IMR-90 (cell line): ENCODE measurements around the gene H2BK1. TPM values are rescaled to one million over a fixed set of nuclear protein-coding genes. Genes with fewer than 3 reads are reported as not detected.
A peak's percentile ranks its signal among the peaks of the same experiment; 100 is the strongest.

ENCODE experiments used
- ATAC-seq: fragments of 200-7000 bp; cut with Tn5 transposase; 2 replicates; pipeline ENCODE4 v1.9.1; 2020; ENCODE audit warnings: low read depth, mild to moderate bottlenecking, moderate library complexity
- BruUV-seq: library from RNA; stranded (reverse); fragments of 400-500 nt; replicated peaks from 2 replicates; lab custom pipeline; 2021; lab: Mats Ljungman, UMichigan
- CTCF ChIA-PET: fragments of 300-600 bp; formaldehyde crosslinking; extraction: SDS; loops from one replicate; lab custom pipeline; 2021; ENCODE audit warnings: antibody characterized with exemption; lab: Yijun Ruan, JAX
- POLR2A ChIA-PET: fragments of 300-600 bp; sonication (Branson Sonifier 250); formaldehyde crosslinking; loops from one replicate; lab custom pipeline; 2022; ENCODE audit warnings: antibody characterized with exemption; ENCODE audit not compliant: unreplicated experiment; lab: Charles Lee
- DNase-seq: peaks from one replicate; pipeline ENCODE4 v3.0.0; 2013
- H2AFZ ChIP-seq: replicated peaks from 2 replicates; pipeline ENCODE3; 2013; ENCODE audit warnings: low read length, mild to moderate bottlenecking; ENCODE audit not compliant: poor library complexity
- H2AK5ac ChIP-seq: 2 replicates; pipeline ENCODE4 v1.6.1; 2013; ENCODE audit warnings: low read depth, low read length, inconsistent platforms
- H2AK9ac ChIP-seq: replicated peaks from 2 replicates; pipeline ENCODE3; 2013; ENCODE audit warnings: mild to moderate bottlenecking, low read depth, low read length, moderate library complexity; ENCODE audit not compliant: poor library complexity
- H2BK120ac ChIP-seq: 2 replicates; pipeline ENCODE4 v1.6.1; 2013; ENCODE audit warnings: low read depth, low read length, inconsistent platforms
- H2BK15ac ChIP-seq: 3 replicates; pipeline ENCODE4 v1.6.1; 2013; ENCODE audit warnings: low read depth, low read length, inconsistent platforms
- H2BK20ac ChIP-seq: 2 replicates; pipeline ENCODE4 v1.6.1; 2013; ENCODE audit warnings: low read depth, mild to moderate bottlenecking, inconsistent platforms, low read length, moderate library complexity
- H2BK5ac ChIP-seq: 2 replicates; pipeline ENCODE4 v1.6.1; 2013; ENCODE audit warnings: mild to moderate bottlenecking, low read depth, low read length, inconsistent platforms; ENCODE audit not compliant: poor library complexity, severe bottlenecking
- H3K14ac ChIP-seq: replicated peaks from 2 replicates; pipeline ENCODE4 v1.6.1; 2013; ENCODE audit warnings: low read depth, low read length, inconsistent platforms
- H3K18ac ChIP-seq: 2 replicates; pipeline ENCODE4 v1.6.1; 2013; ENCODE audit warnings: low read depth, low read length, control low read depth
- H3K23ac ChIP-seq: 2 replicates; pipeline ENCODE4 v1.6.1; 2013; ENCODE audit warnings: low read depth, low read length, inconsistent platforms
- H3K27ac ChIP-seq: 2 replicates; pipeline ENCODE4 v1.5.1; 2013; ENCODE audit warnings: mild to moderate bottlenecking, control low read depth, low read length; ENCODE audit not compliant: insufficient read depth
- H3K27me3 ChIP-seq: 2 replicates; pipeline ENCODE4 v1.6.1; 2013; ENCODE audit warnings: low read length; ENCODE audit not compliant: control insufficient read depth, insufficient read depth
- H3K36me3 ChIP-seq: 2 replicates; pipeline ENCODE4 v1.6.1; 2013; ENCODE audit warnings: low read length, mixed read lengths; ENCODE audit not compliant: control insufficient read depth, insufficient read depth
- H3K4ac ChIP-seq: 2 replicates; pipeline ENCODE4 v1.6.1; 2013; ENCODE audit warnings: low read depth, low read length, inconsistent platforms
- H3K4me1 ChIP-seq: 2 replicates; pipeline ENCODE4 v1.6.1; 2013; ENCODE audit warnings: low read length, mixed read lengths; ENCODE audit not compliant: control insufficient read depth, insufficient read depth
- H3K4me2 ChIP-seq: 2 replicates; pipeline ENCODE4 v1.6.1; 2013; ENCODE audit warnings: low read depth, mild to moderate bottlenecking, control low read depth, low read length, moderate library complexity
- H3K4me3 ChIP-seq: 2 replicates; pipeline ENCODE4 v1.5.1; 2013; ENCODE audit warnings: low read depth, mild to moderate bottlenecking, control low read depth, low read length, moderate library complexity; ENCODE audit not compliant: insufficient read depth
- H3K56ac ChIP-seq: 2 replicates; pipeline ENCODE4 v1.6.1; 2013; ENCODE audit warnings: low read length, inconsistent platforms; ENCODE audit not compliant: insufficient read depth; ENCODE audit errors: extremely low read depth
- H3K79me1 ChIP-seq, 2 experiments: 2 replicates each; pipeline ENCODE4 v1.6.1; 2013; ENCODE audit warnings: low read length in 2 of 2, inconsistent platforms in 1 of 2, low read depth in 1 of 2
- H3K9ac ChIP-seq: 2 replicates; pipeline ENCODE4 v1.6.1; 2013; ENCODE audit warnings: low read depth, low read length, control low read depth
- H3K9me1 ChIP-seq: 2 replicates; pipeline ENCODE4 v1.6.1; 2013; ENCODE audit warnings: low read length, inconsistent platforms; ENCODE audit not compliant: insufficient read depth
- H3K9me3 ChIP-seq: 2 replicates; pipeline ENCODE4 v1.6.1; 2013; ENCODE audit warnings: low read length; ENCODE audit not compliant: control insufficient read depth, insufficient read depth
- H4K20me1 ChIP-seq: 2 replicates; pipeline ENCODE4 v1.6.1; 2013; ENCODE audit warnings: low read length, inconsistent platforms; ENCODE audit not compliant: insufficient read depth
- H4K5ac ChIP-seq: 2 replicates; pipeline ENCODE4 v1.6.1; 2013; ENCODE audit warnings: mild to moderate bottlenecking, low read depth, low read length, control low read depth
- H4K8ac ChIP-seq, 2 experiments: 2 replicates each; pipeline ENCODE4 v1.6.1; 2013; ENCODE audit warnings: low read depth in 2 of 2, low read length in 2 of 2, control low read depth in 1 of 2, inconsistent platforms in 1 of 2
- H4K91ac ChIP-seq: 2 replicates; pipeline ENCODE4 v1.6.1; 2013; ENCODE audit warnings: low read depth, low read length, inconsistent platforms; ENCODE audit not compliant: insufficient read depth
- CHD1 ChIP-seq: IDR thresholded peaks from 2 replicates; pipeline ENCODE4 v1.6.1; 2012; ENCODE audit warnings: low read depth, low read length, improper control_type of control experiment
- FOS ChIP-seq: fragments of 150-350 bp; IDR thresholded peaks from 2 replicates; pipeline ENCODE4 v1.6.1; 2016; ENCODE audit warnings: low read depth, low read length
- MAFK ChIP-seq: IDR thresholded peaks from 2 replicates; pipeline ENCODE4 v1.6.1; 2012; ENCODE audit warnings: low read depth, low read length, improper control_type of control experiment
- MAZ ChIP-seq: IDR thresholded peaks from 2 replicates; pipeline ENCODE4 v1.6.1; 2012; ENCODE audit warnings: low read depth, mild to moderate bottlenecking, low read length, improper control_type of control experiment, moderate library complexity, borderline replicate concordance
- MXI1 ChIP-seq: IDR thresholded peaks from 2 replicates; pipeline ENCODE4 v1.6.1; 2012; ENCODE audit warnings: low read depth, mild to moderate bottlenecking, low read length, moderate library complexity, borderline replicate concordance
- POLR2A ChIP-seq: IDR thresholded peaks from 2 replicates; pipeline ENCODE4 v1.6.1; 2012; ENCODE audit warnings: mild to moderate bottlenecking, low read depth, low read length
- RAD21 ChIP-seq: IDR thresholded peaks from 2 replicates; pipeline ENCODE4 v1.6.1; 2012; ENCODE audit warnings: low read length, improper control_type of control experiment
- RCOR1 ChIP-seq: IDR thresholded peaks from 2 replicates; pipeline ENCODE4 v1.6.1; 2012; ENCODE audit warnings: mild to moderate bottlenecking, low read length, improper control_type of control experiment; ENCODE audit not compliant: insufficient replicate concordance
- RFX5 ChIP-seq: IDR thresholded peaks from 2 replicates; pipeline ENCODE4 v1.8.0; 2012; ENCODE audit warnings: low read depth, mild to moderate bottlenecking, low read length, moderate library complexity
- SMC3 ChIP-seq: fragments of 150-350 bp; IDR thresholded peaks from 2 replicates; pipeline ENCODE4 v1.6.1; 2016; ENCODE audit warnings: low read depth, mild to moderate bottlenecking, antibody characterized with exemption, low read length, moderate library complexity
- WGBS, 2 experiments: methylation state at CpG; one replicate each; pipeline versions ENCODE4 v1.1.5 to v1.1.7; 2013; ENCODE audit warnings: missing lambda C conversion rate in 2 of 2; ENCODE audit not compliant: insufficient read length in 1 of 2; ENCODE audit errors: extremely low coverage in 2 of 2; 5-methylcytosine and 5-hydroxymethylcytosine counted together
- dilution Hi-C: fragments of 300-500 bp; cut with HindIII; formaldehyde crosslinking; loops from one replicate; pipeline ENCODE4 v1.14.3; 2018; ENCODE audit warnings: low sequenced_read_pairs; ENCODE audit not compliant: unreplicated experiment
- in situ Hi-C: fragments of 300-500 bp; cut with MboI; formaldehyde crosslinking; loops from 3 replicates; pipeline ENCODE4 v1.14.3; 2019; ENCODE audit warnings: low sequenced_read_pairs, inconsistent platforms, mixed read lengths
- intact Hi-C: fragments of 100-400 bp; cut with micrococcal nuclease; formaldehyde crosslinking; loops from 2 replicates; pipeline ENCODE4 v1.10.0; 2022
- polyA plus RNA-seq, 3 experiments: library from polyadenylated mRNA; depleted of rRNA; stranded (reverse); fragments of >200 nt; gene quantifications; 2 replicates each; pipeline ENCODE4 v1.2.3, GENCODE V29; 2012; ENCODE audit warnings: low replicate concordance in 1 of 3
- total RNA-seq: library from RNA; depleted of rRNA; stranded (reverse); fragments of >200 nt; gene quantifications from 2 replicates; pipeline ENCODE4 v1.2.3, GENCODE V29; 2012
- TF ChIP-seq, protein P1 (sequence below): fragments of 150-350 bp; IDR thresholded peaks from 2 replicates; pipeline ENCODE4 v1.6.1; 2017; ENCODE audit warnings: mild to moderate bottlenecking, antibody characterized with exemption, low read length, low read depth

Gene H2BK1
- total and polyA plus RNA-seq, 2 of the 4 experiments (the other 2 are of a cell fraction) = not detected

DNA sequence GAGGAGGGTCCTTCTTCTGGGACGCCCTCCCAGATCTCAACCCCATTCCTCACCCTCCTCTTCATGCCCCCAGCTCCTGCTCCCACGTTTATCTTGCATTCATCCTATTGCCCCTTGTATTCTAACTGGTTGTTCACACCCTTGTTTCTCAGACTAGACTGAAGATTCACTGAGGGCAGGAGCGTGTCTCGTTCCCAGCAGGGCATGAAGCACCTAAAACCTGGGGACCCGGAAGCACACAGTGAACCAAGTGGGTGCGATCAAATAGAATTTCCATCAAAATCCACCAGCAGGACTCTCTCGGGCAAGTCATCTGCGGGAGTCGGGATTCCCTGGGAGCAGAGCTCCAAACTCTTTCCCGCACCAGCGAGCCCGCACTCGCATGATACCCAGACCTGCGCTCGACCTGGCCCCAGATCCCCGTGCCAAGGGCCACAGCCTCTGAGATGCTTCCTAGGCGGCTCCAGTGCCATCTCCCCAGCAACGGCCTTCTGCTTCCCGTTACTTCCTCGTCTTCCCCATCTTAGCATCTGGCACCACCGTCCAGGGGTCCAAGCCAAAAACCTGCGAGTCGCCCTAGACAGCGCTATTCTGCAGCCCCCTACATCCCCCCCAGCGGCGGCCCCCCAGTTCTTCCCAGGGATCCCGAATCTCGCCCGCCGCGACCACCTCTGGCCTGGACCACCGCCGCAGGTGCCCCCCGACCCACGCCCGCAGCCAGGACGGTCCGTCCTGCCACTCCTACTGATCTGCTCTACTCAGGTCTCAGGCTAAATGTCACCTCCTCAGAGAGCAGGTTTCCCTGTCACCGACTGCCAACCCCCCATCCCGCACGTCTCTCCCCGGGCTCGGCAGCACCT is 36.7 kb downstream of the H2BK1 start (continued):
- TF ChIP-seq RAD21 (no peak), RFX5 (no peak)

DNA sequence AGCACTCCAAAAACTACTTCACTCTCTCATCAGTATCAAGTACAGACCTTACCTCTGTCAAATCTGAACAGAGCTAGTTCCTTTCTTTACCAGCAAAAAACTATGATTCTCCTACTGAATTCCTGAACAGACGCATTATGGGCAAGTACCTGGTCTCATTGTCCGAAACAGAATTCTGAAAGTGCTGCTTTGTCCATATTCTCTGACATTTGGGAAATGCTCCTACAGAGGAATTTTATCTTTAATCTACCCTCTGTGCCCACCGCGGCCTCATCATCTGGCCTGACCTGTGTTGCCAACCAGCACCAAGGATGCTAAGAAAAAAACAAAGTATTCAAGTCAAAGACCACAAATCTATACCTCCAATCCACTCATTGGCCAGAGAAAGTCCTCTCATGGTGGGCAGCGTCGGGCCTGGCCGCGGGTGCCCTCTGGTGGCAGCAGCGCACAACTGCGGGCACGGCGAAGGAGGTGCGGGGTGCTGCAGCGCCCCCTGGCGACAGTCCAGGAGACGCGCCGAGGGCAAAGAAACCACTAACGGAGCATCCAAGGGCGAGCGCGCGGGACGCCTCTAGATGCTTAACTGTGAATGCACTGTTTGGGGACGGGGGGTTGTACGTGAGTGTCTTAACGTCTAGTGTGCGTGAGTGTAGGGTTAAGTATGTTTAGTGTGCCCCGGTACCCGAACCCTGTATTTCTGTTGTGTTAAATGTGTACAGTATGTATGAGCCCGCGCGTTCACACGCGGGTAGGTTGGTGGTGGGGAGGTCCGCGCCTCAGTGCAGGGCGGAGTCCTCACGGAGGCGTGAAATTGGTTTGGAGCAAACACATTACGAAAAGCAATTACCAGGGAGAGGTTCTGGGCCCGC is 37.8 kb downstream of the H2BK1 start:
- DNase-seq = peak; percentile 50
- intact Hi-C loops = loop anchor here (1.0 to 5.0 kb wide), 3 partner anchors 48 to 270 kb away; no protein-coding TSS in a partner anchor
- Histone ChIP-seq H3K4ac (no peak overlapping the region), H2BK120ac (no peak overlapping the region), H3K27me3 (peaks cover 56% of the 10 kb centered on the region), H4K8ac (no peak overlapping the region), H3K36me3 (no peaks in the 10 kb centered on the region), H3K18ac (no peak overlapping the region), H3K14ac (no peak overlapping the region), H3K79me1 (no peaks in the 10 kb centered on the region), H3K9me1 (no peaks in the 10 kb centered on the region), H2BK20ac (no peak overlapping the region), H3K4me3 (no peak overlapping the region), H3K23ac (no peak overlapping the region), H2BK15ac (no peak overlapping the region), H2AFZ (peak overlapping the region; percentile 39), H2BK5ac (no peak overlapping the region), H4K91ac (no peak overlapping the region), H3K4me1 (no peaks in the 10 kb centered on the region), H2AK9ac (no peak overlapping the region), H2AK5ac (no peak overlapping the region), H3K4me2 (no peak overlapping the region), H3K9ac (no peak overlapping the region), H3K27ac (no peak overlapping the region), H4K20me1 (no peaks in the 10 kb centered on the region; the same call in 1 of the 2 replicates), H3K9me3 (peaks cover 1% of the 10 kb centered on the region; the same call in 1 of the 2 replicates), H4K5ac (no peak overlapping the region), H3K56ac (no peak overlapping the region)
- in situ Hi-C loops = loop anchor here (5.0 kb wide), 1 partner anchor 45 kb away; no protein-coding TSS in a partner anchor
- no TSS peak for BruUV-seq
- dilution Hi-C loops = no loop called here
- CTCF ChIA-PET = interaction anchor here (0.7 kb wide), 1 partner anchor 25 kb away, joined by 4 read pairs; no protein-coding TSS in a partner anchor
- POLR2A ChIA-PET = no interaction called here
- WGBS, 2 experiments = 14% methylated on average over 22 of the region's 42 CpGs; no CpG with 5 or more reads in 1 of the 2 experiments
- ATAC-seq = peak; percentile 96
- TF ChIP-seq SMC3 (peak; percentile 96), MAFK (no peak), MAZ (peak; percentile 55; the same call in 1 of the 2 replicates), RAD21 (peak; percentile 85), RCOR1 (no peak), CHD1 (no peak), FOS (no peak), POLR2A (no peak), MXI1 (no peak)
- TF ChIP-seq, protein P1, sequence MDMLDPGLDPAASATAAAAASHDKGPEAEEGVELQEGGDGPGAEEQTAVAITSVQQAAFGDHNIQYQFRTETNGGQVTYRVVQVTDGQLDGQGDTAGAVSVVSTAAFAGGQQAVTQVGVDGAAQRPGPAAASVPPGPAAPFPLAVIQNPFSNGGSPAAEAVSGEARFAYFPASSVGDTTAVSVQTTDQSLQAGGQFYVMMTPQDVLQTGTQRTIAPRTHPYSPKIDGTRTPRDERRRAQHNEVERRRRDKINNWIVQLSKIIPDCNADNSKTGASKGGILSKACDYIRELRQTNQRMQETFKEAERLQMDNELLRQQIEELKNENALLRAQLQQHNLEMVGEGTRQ = peak; percentile 23; the same call in 1 of the 2 replicates
